ENCODE results near the gene OR51F1.
"Not testable (repeated sequence)": the region's sequence is repeated elsewhere in the genome, so short reads cannot be mapped to it uniquely, and the experiment has no call there.

OR51F1 gene, protein sequence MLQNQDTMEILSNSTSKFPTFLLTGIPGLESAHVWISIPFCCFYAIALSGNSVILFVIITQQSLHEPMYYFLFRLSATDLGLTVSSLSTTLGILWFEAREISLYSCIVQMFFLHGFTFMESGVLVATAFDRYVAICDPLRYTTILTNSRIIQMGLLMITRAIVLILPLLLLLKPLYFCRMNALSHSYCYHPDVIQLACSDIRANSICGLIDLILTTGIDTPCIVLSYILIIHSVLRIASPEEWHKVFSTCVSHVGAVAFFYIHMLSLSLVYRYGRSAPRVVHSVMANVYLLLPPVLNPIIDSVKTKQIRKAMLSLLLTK

DNA sequence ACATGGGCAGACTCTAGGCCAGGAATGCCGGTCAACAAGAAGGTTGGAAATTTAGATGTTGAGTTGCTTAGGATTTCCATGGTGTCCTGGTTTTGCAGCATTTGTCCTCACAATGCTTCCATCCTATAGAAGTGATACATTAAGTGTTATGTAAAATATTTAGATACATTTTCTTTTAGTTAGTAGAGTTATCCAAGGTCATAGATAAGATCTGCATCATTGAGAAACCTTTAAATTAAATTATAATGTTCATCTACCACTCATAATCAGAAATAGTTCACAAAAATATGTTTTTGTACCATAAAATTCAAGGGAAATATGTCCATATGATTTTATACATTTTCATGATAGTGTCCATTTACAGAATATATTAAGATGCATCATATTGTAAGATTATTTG is at the start of gene OR51F1:
Gene OR51F1 (minus strand): TSS at position 101 of the 400 bp plus-strand sequence. CDS start 0 bp downstream, at position 101.
- no peak for DNase-seq (ENCODE audit: low spot score)

DNA sequence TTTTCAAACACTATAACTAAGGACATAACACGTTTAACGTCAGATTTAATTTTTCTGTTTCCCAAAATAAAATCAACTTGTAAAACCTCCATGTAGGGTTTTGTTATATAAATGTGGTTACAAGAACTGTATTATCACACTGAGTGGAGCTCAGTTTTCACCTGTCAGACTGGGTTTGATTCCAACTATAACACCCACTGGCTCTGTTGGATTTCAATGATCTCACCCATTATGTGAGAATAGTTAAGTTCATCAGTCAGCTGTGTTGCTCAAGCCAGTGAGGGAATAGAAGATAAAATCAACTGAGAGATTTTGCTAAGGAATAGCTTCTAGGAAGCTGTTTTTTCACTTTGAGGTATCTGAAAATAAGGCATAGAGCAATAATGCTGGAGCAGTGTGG is 39.5 kb upstream of the OR51F1 start:
- no peak for DNase-seq (ENCODE audit: low spot score)

DNA sequence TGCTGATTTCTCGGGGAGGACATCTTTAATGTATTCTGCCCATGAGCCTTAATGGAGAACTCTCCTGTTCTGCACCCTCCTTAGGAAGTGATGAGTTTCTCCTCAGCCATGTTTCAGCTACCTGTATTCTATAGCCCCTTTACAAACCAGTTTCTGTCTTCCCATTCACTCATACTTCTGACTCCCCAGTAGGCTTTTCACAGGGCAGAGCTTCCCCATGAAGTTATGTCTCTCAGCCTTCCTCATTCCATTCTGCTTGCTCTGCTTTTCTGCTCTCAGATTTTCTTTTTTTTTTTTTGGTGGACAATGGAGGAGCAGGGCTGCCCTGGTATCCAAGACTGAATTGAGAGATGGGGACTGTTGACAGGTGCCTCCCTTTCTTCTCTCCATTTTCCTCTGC is 38.7 kb upstream of the OR51F1 start:
- DNase-seq (ENCODE audit: low spot score), result no peak

GRCh38 chr11:4804280-4804679 is 34.5 kb upstream of the OR51F1 start, which contains the start of gene OR52R1:
Gene OR52R1 (minus strand): TSS chr11:4804380. CDS start chr11:4804380, 0 bp downstream.
- DNase-seq (ENCODE audit: low spot score), result no peak

- not testable (repeated sequence) for DNase-seq (ENCODE audit: low spot score)
These were observed 31.6 kb upstream of the OR51F1 start for GRCh38 chr11:4801316-4801715.

DNA sequence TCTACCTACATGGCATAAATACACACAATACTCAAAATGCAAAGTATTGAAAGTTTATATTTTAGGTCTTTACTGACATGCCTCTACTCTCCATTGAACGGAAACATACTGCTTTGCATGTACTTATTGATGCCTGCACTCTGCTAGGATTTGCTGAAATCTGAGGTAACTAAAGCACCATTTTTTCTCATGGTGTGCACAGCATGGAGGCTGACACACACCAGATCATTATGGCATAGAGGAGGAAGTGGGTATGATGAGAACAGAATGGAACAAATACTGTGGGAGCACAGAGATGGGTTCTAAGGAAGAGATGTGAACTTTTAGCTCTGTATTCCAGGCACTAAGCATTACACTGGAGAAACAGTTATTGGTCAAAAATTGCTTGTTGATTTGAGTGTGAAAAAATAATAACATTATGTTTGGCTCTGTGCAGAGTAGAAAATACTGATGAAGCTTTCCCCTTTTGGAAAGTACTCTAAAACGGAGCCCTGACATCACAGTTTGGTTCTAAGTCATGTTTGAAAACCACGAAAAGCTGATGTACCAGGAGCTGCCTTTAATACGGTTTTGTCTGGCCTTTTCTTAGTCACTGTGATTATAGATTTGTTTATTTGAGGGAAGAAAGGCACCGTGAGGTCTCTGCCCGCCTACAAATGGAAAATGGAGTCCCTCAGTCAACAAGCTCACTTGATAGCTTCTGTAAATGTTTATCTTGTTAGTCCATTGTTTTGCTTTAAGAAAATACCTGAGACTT is 28.9 kb upstream of the OR51F1 start:
- DNase-seq (ENCODE audit: low spot score), result no peak

DNA sequence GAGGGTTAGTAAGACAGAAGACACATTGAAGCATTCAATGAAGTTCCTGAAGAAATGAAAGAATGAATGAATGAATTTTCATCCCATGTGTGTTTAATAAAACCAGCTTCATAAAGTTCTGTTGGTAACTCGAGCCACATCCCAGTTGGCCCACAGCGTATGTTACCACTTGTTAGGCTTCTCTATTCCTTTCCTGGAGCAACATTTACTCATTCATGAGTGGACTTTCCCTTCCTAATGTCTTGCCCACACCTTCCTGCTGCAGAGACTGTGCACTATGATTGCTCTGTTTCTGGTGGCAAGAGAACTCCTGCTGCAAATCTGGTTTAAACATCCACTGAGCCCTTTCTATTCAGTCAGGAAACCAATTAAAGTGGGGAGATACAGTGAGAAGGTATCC is 27.5 kb upstream of the OR51F1 start:
- no peak for DNase-seq (ENCODE audit: low spot score)

GRCh38 chr11:4782454-4782853 is 12.7 kb upstream of the OR51F1 start:
- no peak for DNase-seq (ENCODE audit: low spot score)

GRCh38 chr11:4768094-4768493 is 1.6 kb downstream of the OR51F1 start:
- DNase-seq (ENCODE audit: low spot score), result no peak

GRCh38 chr11:4766420-4767043 is 3.2 kb downstream of the OR51F1 start:
- DNase-seq (ENCODE audit: low spot score), result no peak

- no peak for DNase-seq (ENCODE audit: low spot score)
These were observed 6.6 kb downstream of the OR51F1 start for GRCh38 chr11:4763096-4763495.

GRCh38 chr11:4751201-4751600 is 18.5 kb downstream of the OR51F1 start:
- no peak for DNase-seq (ENCODE audit: low spot score)

GRCh38 chr11:4748438-4748837 is 21.3 kb downstream of the OR51F1 start:
- no peak for DNase-seq (ENCODE audit: low spot score)

DNA sequence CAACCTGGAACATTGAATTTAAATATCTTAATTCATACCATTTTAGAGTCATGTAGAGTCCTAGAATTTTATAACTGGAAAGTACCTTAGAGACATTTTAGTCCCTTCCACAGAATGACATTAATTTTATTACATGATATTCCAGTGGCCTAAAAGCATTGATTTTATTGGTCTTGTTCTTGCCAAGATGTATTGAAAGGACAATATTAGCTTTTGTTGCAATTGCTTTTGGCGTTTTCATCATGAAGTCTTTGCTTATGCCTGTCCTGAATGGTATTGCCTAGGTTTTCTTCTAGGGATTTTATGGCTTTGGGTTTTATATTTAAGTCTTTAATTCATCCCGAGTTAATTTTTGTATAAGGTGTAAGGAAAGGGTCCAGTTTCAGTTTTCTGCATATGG is 29.0 kb downstream of the OR51F1 start:
- DNase-seq (ENCODE audit: low spot score), result no peak

GRCh38 chr11:4727171-4727570 is 42.6 kb downstream of the OR51F1 start:
- no peak for DNase-seq (ENCODE audit: low spot score)

GRCh38 chr11:4722616-4723534 is 46.9 kb downstream of the OR51F1 start:
- DNase-seq (ENCODE audit: low spot score), result not testable (repeated sequence)
